ENCODE results near the gene CPB1.

Gene CPB1

GRCh38 chr3:148839805-148840204 lies 12.2 kb downstream of the CPB1 start:
- no peak for DNase-seq

GRCh38 chr3:148840451-148840850 lies 12.8 kb downstream of the CPB1 start:
- no peak for DNase-seq

GRCh38 chr3:148845756-148846395 lies 18.3 kb downstream of the CPB1 start:
- no peak for DNase-seq

- no peak for DNase-seq
Observed at GRCh38 chr3:148847351-148847750, 19.7 kb downstream of the CPB1 start.

GRCh38 chr3:148848410-148848809 lies 20.8 kb downstream of the CPB1 start:
- DNase-seq, result no peak

- no peak for DNase-seq
Observed at GRCh38 chr3:148852271-148852992, 24.8 kb downstream of the CPB1 start.

- no peak for DNase-seq
Observed at GRCh38 chr3:148853076-148853475, 25.5 kb downstream of the CPB1 start.

GRCh38 chr3:148854061-148854460 lies 26.4 kb downstream of the CPB1 start:
- no peak for DNase-seq

GRCh38 chr3:148856384-148856783 lies 28.8 kb downstream of the CPB1 start:
- DNase-seq, result no peak

GRCh38 chr3:148857316-148857715 lies 29.7 kb downstream of the CPB1 start:
- DNase-seq, result no peak

GRCh38 chr3:148861277-148861869 lies 33.8 kb downstream of the CPB1 start:
- peak; percentile 53 for DNase-seq

GRCh38 chr3:148863297-148863696 lies 35.7 kb downstream of the CPB1 start:
- DNase-seq, result no peak

GRCh38 chr3:148863814-148864213 lies 36.2 kb downstream of the CPB1 start:
- no peak for DNase-seq

- DNase-seq, result no peak
Observed at GRCh38 chr3:148865049-148865448, 37.4 kb downstream of the CPB1 start, which contains the start of gene CPA3. TSS of gene CPA3 (plus strand) at chr3:148865296. CDS start at chr3:148865308, 12 bp downstream.

GRCh38 chr3:148866261-148866660 lies 38.6 kb downstream of the CPB1 start:
- DNase-seq, result no peak

GRCh38 chr3:148873270-148873927 lies 45.8 kb downstream of the CPB1 start:
- peak; percentile 64 for DNase-seq

GRCh38 chr3:148873977-148874376 lies 46.4 kb downstream of the CPB1 start:
- peak; percentile 50 for DNase-seq

GRCh38 chr3:148878095-148878494 lies 50.5 kb downstream of the CPB1 start:
- DNase-seq, result no peak

GRCh38 chr3:148879256-148879655 lies 51.6 kb downstream of the CPB1 start:
- DNase-seq, result no peak

GRCh38 chr3:148880681-148881080 lies 53.1 kb downstream of the CPB1 start:
- DNase-seq, result no peak

- DNase-seq, result no peak
Observed at GRCh38 chr3:148881286-148881685, 53.7 kb downstream of the CPB1 start.

GRCh38 chr3:148882288-148882687 lies 54.7 kb downstream of the CPB1 start:
- DNase-seq, result no peak

- DNase-seq, result no peak
Observed at GRCh38 chr3:148883163-148883562, 55.6 kb downstream of the CPB1 start.

GRCh38 chr3:148884261-148884660 lies 56.6 kb downstream of the CPB1 start:
- DNase-seq, result no peak

All from NCI-H748 treated with DMSO at 0.1 percent for 48 hours (cell line).